Activated CD4-positive, alpha-beta T cell treated with anti-CD3 and anti-CD28 coated beads, Interleukin-2, amount 50 U/mL, for 24 hours (primary cell): ENCODE measurements around the gene CLASRP.

Experiments
- DNase-seq, 2 donors: peaks; one replicate each; pipeline ENCODE4 v3.0.0-alpha.2; 2020; ENCODE audit warnings: low read depth in 1 of 2, low spot score in 1 of 2

Gene CLASRP

GRCh38 chr19:45079911-45080370, 41.1 kb downstream of the CLASRP start:
- no peak for DNase-seq

GRCh38 chr19:45082170-45082569, 43.3 kb downstream of the CLASRP start:
- DNase-seq: no peak

- DNase-seq: no peak
These were observed 47.6 kb downstream of the CLASRP start for GRCh38 chr19:45086480-45086879.

GRCh38 chr19:45087531-45087930, 48.7 kb downstream of the CLASRP start:
- no peak for DNase-seq

GRCh38 chr19:45090034-45090433, 51.2 kb downstream of the CLASRP start:
- no peak for DNase-seq

- no peak for DNase-seq
These were observed 51.8 kb downstream of the CLASRP start for GRCh38 chr19:45090606-45091005.

GRCh38 chr19:45091031-45091923, 52.4 kb downstream of the CLASRP start:
- DNase-seq: peak; percentile 77 to 94

GRCh38 chr19:45092747-45093678, 54.2 kb downstream of the CLASRP start, which contains the start of gene PPP1R37:
PPP1R37 (plus strand) TSS chr19:45093179; CDS start chr19:45093326, 147 bp downstream.
- DNase-seq: peak; percentile 82 to 90

GRCh38 chr19:45094137-45094536, 55.3 kb downstream of the CLASRP start:
- DNase-seq: no peak

- no peak for DNase-seq
These were observed 55.9 kb downstream of the CLASRP start for GRCh38 chr19:45094707-45095106.

- no peak for DNase-seq
These were observed 56.9 kb downstream of the CLASRP start for GRCh38 chr19:45095496-45096413.

GRCh38 chr19:45096700-45097099, 57.9 kb downstream of the CLASRP start:
- DNase-seq: no peak

- DNase-seq: no peak
These were observed 58.6 kb downstream of the CLASRP start for GRCh38 chr19:45097450-45097775.

GRCh38 chr19:45097776-45098520, 59.1 kb downstream of the CLASRP start:
- no peak for DNase-seq

- no peak for DNase-seq
These were observed 59.9 kb downstream of the CLASRP start for GRCh38 chr19:45098521-45099466.

GRCh38 chr19:45099467-45100191, 60.8 kb downstream of the CLASRP start:
- DNase-seq: no peak

GRCh38 chr19:45100201-45100600, 61.4 kb downstream of the CLASRP start:
- DNase-seq: no peak

GRCh38 chr19:45100846-45101252, 62.0 kb downstream of the CLASRP start:
- DNase-seq: no peak
